Measurements from ENCODE around the gene PSRC1.
A peak's percentile ranks its signal among the peaks of the same experiment; 100 is the strongest.
"Not testable (repeated sequence)": the region's sequence is repeated elsewhere in the genome, so short reads cannot be mapped to it uniquely, and the experiment has no call there.

The PSRC1 gene

GRCh38 chr1:109282952-109283747 is at the start of gene PSRC1:
Gene PSRC1 (minus strand): TSS chr1:109283145.
- peak; percentile 97 for DNase-seq

DNA sequence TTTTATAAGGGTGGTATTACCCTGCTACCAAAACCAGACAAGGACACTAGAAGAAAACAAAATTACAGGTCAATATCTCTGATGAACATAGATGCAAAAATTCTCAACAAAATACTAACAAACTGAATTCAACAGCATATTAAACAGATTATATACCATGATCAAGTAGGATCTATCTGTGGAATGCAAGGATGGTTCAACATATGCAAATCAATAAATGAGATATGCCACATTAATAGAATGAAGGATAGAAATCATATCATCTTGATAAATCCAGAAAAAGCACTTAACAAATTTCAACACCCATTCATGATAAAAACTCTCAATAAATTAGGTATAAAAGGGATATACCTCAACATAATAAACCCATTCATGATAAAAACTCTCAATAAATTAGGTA is 48.2 kb upstream of the PSRC1 start:
- DNase-seq = no peak

DNA sequence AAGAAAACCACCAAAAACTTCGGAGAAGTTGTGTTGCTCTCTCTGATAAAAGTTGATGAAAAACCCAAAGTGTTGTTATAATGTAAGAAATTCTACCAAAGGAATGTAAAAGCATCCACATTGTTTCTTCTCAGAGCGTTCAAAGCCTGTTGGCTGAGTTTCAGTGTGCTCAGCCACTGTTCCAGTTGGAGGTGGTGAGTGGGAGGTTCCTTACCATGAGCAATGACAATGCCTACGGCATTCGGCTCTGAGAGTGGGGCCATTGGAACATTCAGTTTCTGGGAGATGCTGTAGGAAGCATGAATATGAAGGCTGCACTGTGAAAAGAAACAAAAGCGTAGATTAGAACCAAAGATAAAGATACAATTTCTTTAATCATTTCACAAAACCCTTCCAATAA is 44.3 kb upstream of the PSRC1 start:
- DNase-seq = no peak

GRCh38 chr1:109322974-109323373 is 40.0 kb upstream of the PSRC1 start:
- DNase-seq = no peak

- DNase-seq = no peak
These were observed 36.2 kb upstream of the PSRC1 start for GRCh38 chr1:109319114-109319513.

DNA sequence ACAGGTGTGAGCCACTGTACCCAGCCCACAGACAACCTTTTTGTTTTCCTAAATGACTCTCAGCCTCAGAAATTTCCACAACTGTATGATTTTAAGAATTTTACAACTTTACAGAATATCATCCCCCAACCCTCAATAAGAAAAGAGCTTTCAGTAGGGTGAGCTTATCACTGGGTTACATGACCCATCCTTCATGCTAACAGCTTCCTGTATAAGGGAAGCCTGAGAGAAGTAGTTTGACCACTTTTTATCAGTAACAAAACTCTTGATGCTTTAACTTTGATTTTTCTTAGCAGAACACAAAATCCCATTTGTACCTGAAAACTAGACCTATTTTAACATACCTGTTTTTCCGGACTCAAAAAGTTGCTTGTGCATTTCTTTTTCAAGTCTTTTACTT is 33.6 kb upstream of the PSRC1 start:
- no peak for DNase-seq

DNA sequence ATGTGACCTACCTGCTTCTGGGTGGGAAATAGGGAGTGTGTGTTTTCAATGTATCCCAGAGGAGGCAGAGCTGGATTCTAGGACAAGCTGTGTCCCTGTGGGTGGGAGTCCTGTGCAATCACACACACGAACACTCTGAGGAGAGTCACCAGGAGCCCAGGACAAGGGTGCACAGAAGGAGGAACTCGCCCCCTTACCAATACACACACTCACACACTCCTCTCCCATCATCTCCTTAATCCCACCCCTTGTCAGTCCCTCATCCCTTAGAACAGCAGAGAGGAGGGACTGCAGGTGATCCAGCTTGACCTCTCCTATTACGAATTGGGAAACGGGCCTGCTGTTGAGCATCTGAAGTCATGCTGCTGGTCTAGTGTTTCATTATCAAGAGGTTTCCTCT is 32.3 kb upstream of the PSRC1 start:
- DNase-seq = no peak

GRCh38 chr1:109314795-109315194 is 31.9 kb upstream of the PSRC1 start:
- no peak for DNase-seq

DNA sequence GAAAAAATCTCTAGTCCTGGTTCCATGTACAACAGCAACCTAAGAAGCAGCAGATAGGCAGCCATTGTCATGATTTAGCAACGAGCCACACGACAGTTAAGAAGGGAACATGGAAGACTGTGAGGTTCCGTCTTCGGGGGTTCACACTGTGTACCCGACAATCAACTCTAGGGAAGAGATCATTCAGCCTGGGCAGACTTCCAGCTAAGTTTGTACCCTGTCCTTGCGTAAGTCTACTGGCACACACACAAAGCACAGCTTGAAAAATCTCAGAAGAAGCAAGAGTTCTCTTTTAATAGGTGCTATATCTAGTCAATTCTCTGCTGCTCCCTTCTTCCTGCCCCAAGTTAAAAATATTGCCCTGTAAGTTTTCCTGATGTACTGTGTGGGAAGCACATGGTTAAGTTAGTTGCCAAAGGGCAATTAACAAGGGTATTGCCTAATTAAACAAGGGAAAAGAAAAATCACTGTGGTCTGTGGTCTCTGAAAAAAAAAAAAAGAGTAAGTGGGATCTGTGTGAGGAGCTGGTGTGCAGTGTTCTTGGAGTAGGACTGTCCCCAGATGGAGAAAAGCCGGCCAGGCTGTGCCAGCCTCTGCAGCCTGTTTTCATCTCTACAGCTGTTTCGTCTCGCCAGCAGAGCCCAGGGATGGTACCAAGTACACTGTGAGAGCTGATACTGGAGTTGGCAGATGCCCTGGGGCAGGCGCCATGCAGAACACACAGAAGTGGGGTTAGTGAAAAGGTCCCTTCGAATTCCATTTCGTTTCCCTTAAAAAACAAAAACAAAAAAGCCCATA is 30.2 kb upstream of the PSRC1 start:
- DNase-seq = no peak

- DNase-seq = no peak
These were observed 29.3 kb upstream of the PSRC1 start for GRCh38 chr1:109312246-109312645.

- DNase-seq = no peak
These were observed 26.4 kb upstream of the PSRC1 start for GRCh38 chr1:109309347-109309746.

DNA sequence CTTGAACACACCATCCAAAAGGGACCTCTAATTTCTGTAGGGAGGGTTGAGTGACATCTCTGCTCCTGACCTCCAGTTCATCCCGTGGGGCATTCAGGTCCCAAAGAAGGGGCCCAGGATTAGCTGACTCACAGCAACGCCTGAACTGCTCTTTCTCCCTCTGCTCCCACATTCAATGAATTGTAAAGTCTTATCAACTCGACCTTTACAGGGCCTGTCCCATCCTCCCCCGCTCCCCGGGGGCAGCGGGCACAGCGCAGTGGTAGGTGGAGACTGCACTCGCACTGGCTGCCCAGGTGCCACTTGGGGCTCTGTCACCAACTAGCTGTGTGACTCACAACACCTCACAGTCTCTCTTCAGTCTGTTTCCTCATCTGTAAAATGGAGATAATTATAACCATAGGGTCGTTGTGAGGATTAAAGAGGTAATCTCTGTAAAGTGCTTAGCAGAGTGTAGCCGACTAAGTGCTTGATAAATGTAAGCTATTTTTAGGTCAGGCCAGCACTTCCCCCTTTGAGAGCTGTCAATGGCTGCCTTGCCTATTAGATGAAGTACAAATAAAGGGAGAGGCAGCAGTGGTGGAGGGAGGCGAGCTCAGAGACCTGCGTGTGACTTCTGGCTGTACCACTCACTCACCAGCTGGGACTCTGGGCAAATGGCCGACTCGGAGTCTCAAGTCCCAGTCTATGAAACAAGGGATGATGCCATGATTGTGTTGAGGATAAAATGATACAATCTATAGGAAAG is 24.5 kb upstream of the PSRC1 start:
- no peak for DNase-seq

- no peak for DNase-seq
These were observed 23.9 kb upstream of the PSRC1 start, which contains the start of gene MYBPHL for GRCh38 chr1:109306832-109307273. Gene MYBPHL (minus strand): TSS chr1:109307011. CDS start chr1:109306991, 20 bp downstream.

GRCh38 chr1:109305991-109306390 is 23.0 kb upstream of the PSRC1 start:
- not testable (repeated sequence) for DNase-seq

DNA sequence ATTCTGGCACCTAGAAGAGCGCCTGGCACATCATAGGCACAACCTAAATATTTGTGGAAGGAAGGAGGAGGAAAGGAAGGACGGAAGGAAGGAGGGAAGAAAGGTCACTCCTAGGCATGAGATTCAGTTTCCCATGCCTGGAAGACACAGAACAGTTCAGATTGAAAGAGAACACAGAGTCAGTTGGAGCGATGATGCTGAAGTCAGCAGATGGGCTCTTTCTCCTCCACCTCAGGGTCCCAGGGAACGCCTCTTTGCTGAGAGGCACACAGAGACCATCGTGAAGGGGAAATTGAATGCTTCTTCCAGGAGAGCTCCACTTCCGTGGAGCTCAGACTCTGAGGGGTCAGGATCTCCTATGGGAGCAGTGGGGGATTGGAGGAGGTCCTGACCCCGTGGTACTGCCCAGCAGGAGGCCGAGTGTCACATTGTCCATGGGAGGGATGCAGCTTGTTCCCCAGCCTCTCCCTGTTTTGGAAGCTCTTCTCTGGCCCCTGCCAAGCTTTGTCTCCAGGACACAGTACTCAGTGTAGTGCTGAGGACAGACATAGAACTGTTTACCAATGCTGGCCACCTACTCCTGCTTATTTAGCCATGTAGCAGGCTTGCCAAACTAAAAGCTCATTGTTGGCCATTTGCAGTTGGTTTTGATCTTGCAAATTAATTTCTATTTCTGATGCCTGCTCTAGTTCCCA is 21.4 kb upstream of the PSRC1 start:
- DNase-seq = no peak

- DNase-seq = no peak
These were observed 18.9 kb upstream of the PSRC1 start for GRCh38 chr1:109301874-109302273.

DNA sequence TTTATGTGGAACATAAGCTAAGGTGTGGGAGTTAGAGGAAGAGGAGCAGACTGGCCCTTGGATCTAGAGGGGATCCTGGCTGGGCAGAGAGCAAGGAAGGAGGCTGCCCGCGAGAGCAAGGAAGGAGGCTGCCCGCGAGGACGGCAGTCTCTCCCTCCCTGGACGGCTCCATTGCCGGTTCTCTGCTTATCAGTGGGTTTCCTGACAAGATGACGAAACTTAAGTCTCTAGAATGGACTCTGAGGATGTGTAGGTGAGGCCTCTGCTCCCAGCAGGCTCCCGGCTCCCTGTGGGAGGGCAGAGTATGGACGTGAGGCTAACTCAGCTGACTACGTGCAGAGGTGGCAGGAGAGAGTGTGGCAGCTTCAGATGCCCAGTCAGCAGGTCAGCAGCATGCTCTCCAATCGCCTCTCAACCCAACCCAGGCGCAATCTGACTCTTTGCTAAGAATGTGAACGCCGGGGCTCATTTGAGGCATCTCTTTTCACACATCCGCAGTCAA is 17.8 kb upstream of the PSRC1 start:
- DNase-seq = no peak

GRCh38 chr1:109299558-109300343 is 16.8 kb upstream of the PSRC1 start:
- peak; percentile 82 for DNase-seq

GRCh38 chr1:109298666-109299557 is 16.0 kb upstream of the PSRC1 start:
- peak; percentile 55 for DNase-seq

DNA sequence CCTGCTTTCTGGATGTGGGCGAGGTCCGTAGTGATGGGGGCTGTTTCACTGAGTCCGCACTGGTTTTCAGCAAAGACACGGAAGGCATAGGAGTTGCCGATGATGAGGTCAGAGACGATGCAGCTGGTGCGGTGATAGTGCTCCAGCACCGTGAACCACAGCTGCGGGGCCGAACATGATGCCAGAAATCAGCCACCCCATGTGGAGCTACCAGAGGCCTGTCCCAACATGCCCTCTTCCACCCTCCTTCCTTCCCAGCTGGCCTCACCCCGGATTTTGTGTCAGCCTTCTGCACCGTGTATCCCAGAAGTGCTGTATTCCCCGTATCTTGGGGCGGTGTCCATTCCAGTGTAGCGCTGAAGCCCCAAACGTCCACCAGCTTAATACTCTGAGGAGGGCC is 13.8 kb upstream of the PSRC1 start:
- no peak for DNase-seq
